Measurements from ENCODE around the gene COQ8A.
A peak's percentile ranks its signal among the peaks of the same experiment; 100 is the strongest.

COQ8A gene

GRCh38 chr1:226903819-226904716 is 36.0 kb upstream of the COQ8A start:
- peak; percentile 13 for DNase-seq
- Histone ChIP-seq H3K27ac (ENCODE audit: low read depth, low read length) (no peak overlapping the region), H2BK120ac (ENCODE audit: low read depth, low read length) (no peak overlapping the region), H2BK15ac (replicated peaks; ENCODE audit: low read depth) (no peak overlapping the region), H3K36me3 (ENCODE audit: control insufficient read depth, insufficient read depth, low read length) (peaks cover 3% of the 10 kb centered on the region), H3K79me1 (ENCODE audit: low read length) (no peaks in the 10 kb centered on the region), H3K56ac (ENCODE audit: low read length) (no peak overlapping the region), H4K8ac (ENCODE audit: low read depth, low read length) (no peak overlapping the region), H3K4me2 (ENCODE audit: low read length) (no peak overlapping the region), H3K4ac (ENCODE audit: low read depth, low read length) (no peak overlapping the region), H3K9ac (ENCODE audit: low read length) (no peak overlapping the region), H4K5ac (ENCODE audit: low read length) (no peak overlapping the region), H3K4me3 (ENCODE audit: low read length) (no peak overlapping the region), H3K4me1 (ENCODE audit: control insufficient read depth, low read depth, low read length) (no peaks in the 10 kb centered on the region), H3K27me3 (ENCODE audit: insufficient read depth, low read length, poor library complexity) (no peaks in the 10 kb centered on the region), H3K23ac (ENCODE audit: low read length) (no peak overlapping the region), H2AK5ac (ENCODE audit: low read length) (no peak overlapping the region), H3K18ac (ENCODE audit: low read length) (no peak overlapping the region), H2BK5ac (ENCODE audit: low read length) (no peak overlapping the region), H3K79me2 (ENCODE audit: control insufficient read depth, insufficient read depth, low read length) (no peaks in the 10 kb centered on the region)
- WGBS (ENCODE audit: extremely low coverage, insufficient coverage, low lambda C conversion rate), result no CpG with 5 or more reads among the region's 12 CpGs

GRCh38 chr1:226904772-226905171 is 35.3 kb upstream of the COQ8A start:
- H3K9ac ChIP-seq (ENCODE audit: low read length), result no peak overlapping the region
- no CpG with 5 or more reads among the region's 3 CpGs for WGBS (ENCODE audit: extremely low coverage, insufficient coverage, low lambda C conversion rate)
- H3K56ac ChIP-seq (ENCODE audit: low read length), result no peak overlapping the region
- H3K4me2 ChIP-seq (ENCODE audit: low read length), result no peak overlapping the region
- H3K79me1 ChIP-seq (ENCODE audit: low read length), result no peaks in the 10 kb centered on the region
- no peak overlapping the region for H2AK5ac ChIP-seq (ENCODE audit: low read length)
- no peak overlapping the region for H4K5ac ChIP-seq (ENCODE audit: low read length)
- H3K36me3 ChIP-seq (ENCODE audit: control insufficient read depth, insufficient read depth, low read length), result peaks cover 3% of the 10 kb centered on the region
- H2BK5ac ChIP-seq (ENCODE audit: low read length), result no peak overlapping the region
- no peak overlapping the region for H4K8ac ChIP-seq (ENCODE audit: low read depth, low read length)
- DNase-seq, result no peak
- H3K18ac ChIP-seq (ENCODE audit: low read length), result no peak overlapping the region
- no peaks in the 10 kb centered on the region for H3K27me3 ChIP-seq (ENCODE audit: insufficient read depth, low read length, poor library complexity)
- H3K79me2 ChIP-seq (ENCODE audit: control insufficient read depth, insufficient read depth, low read length), result no peaks in the 10 kb centered on the region
- no peak overlapping the region for H3K4ac ChIP-seq (ENCODE audit: low read depth, low read length)
- H2BK15ac ChIP-seq (replicated peaks; ENCODE audit: low read depth), result no peak overlapping the region
- H3K4me3 ChIP-seq (ENCODE audit: low read length), result no peak overlapping the region
- H3K23ac ChIP-seq (ENCODE audit: low read length), result no peak overlapping the region
- H3K27ac ChIP-seq (ENCODE audit: low read depth, low read length), result no peak overlapping the region
- no peaks in the 10 kb centered on the region for H3K4me1 ChIP-seq (ENCODE audit: control insufficient read depth, low read depth, low read length)
- no peak overlapping the region for H2BK120ac ChIP-seq (ENCODE audit: low read depth, low read length)

- no peak overlapping the region for H2BK5ac ChIP-seq (ENCODE audit: low read length)
- no peak overlapping the region for H3K4me2 ChIP-seq (ENCODE audit: low read length)
- peaks cover 3% of the 10 kb centered on the region for H3K36me3 ChIP-seq (ENCODE audit: control insufficient read depth, insufficient read depth, low read length)
- H3K4me3 ChIP-seq (ENCODE audit: low read length), result no peak overlapping the region
- H4K8ac ChIP-seq (ENCODE audit: low read depth, low read length), result no peak overlapping the region
- H3K18ac ChIP-seq (ENCODE audit: low read length), result no peak overlapping the region
- no peaks in the 10 kb centered on the region for H3K79me1 ChIP-seq (ENCODE audit: low read length)
- no CpG with 5 or more reads among the region's 10 CpGs for WGBS (ENCODE audit: extremely low coverage, insufficient coverage, low lambda C conversion rate)
- no peak for DNase-seq
- no peaks in the 10 kb centered on the region for H3K79me2 ChIP-seq (ENCODE audit: control insufficient read depth, insufficient read depth, low read length)
- H3K4ac ChIP-seq (ENCODE audit: low read depth, low read length), result no peak overlapping the region
- no peak overlapping the region for H3K27ac ChIP-seq (ENCODE audit: low read depth, low read length)
- H2BK15ac ChIP-seq (replicated peaks; ENCODE audit: low read depth), result no peak overlapping the region
- no peak overlapping the region for H2BK120ac ChIP-seq (ENCODE audit: low read depth, low read length)
- no peak overlapping the region for H3K56ac ChIP-seq (ENCODE audit: low read length)
- no peaks in the 10 kb centered on the region for H3K4me1 ChIP-seq (ENCODE audit: control insufficient read depth, low read depth, low read length)
- H3K23ac ChIP-seq (ENCODE audit: low read length), result no peak overlapping the region
- H2AK5ac ChIP-seq (ENCODE audit: low read length), result no peak overlapping the region
- no peaks in the 10 kb centered on the region for H3K27me3 ChIP-seq (ENCODE audit: insufficient read depth, low read length, poor library complexity)
- H3K9ac ChIP-seq (ENCODE audit: low read length), result no peak overlapping the region
- no peak overlapping the region for H4K5ac ChIP-seq (ENCODE audit: low read length)
Measured at GRCh38 chr1:226908419-226908818, 31.7 kb upstream of the COQ8A start.

- Histone ChIP-seq H2BK15ac (replicated peaks; ENCODE audit: low read depth) (no peak overlapping the region), H3K9ac (ENCODE audit: low read length) (no peak overlapping the region), H3K79me2 (ENCODE audit: control insufficient read depth, insufficient read depth, low read length) (no peaks in the 10 kb centered on the region), H4K8ac (ENCODE audit: low read depth, low read length) (no peak overlapping the region), H3K4ac (ENCODE audit: low read depth, low read length) (no peak overlapping the region), H3K27me3 (ENCODE audit: insufficient read depth, low read length, poor library complexity) (no peaks in the 10 kb centered on the region), H3K36me3 (ENCODE audit: control insufficient read depth, insufficient read depth, low read length) (peaks cover 3% of the 10 kb centered on the region), H2BK5ac (ENCODE audit: low read length) (no peak overlapping the region), H3K23ac (ENCODE audit: low read length) (no peak overlapping the region), H3K79me1 (ENCODE audit: low read length) (no peaks in the 10 kb centered on the region), H3K27ac (ENCODE audit: low read depth, low read length) (no peak overlapping the region), H3K18ac (ENCODE audit: low read length) (no peak overlapping the region), H2AK5ac (ENCODE audit: low read length) (no peak overlapping the region), H3K4me2 (ENCODE audit: low read length) (no peak overlapping the region), H4K5ac (ENCODE audit: low read length) (no peak overlapping the region), H3K4me3 (ENCODE audit: low read length) (no peak overlapping the region), H2BK120ac (ENCODE audit: low read depth, low read length) (no peak overlapping the region), H3K4me1 (ENCODE audit: control insufficient read depth, low read depth, low read length) (no peaks in the 10 kb centered on the region), H3K56ac (ENCODE audit: low read length) (no peak overlapping the region)
- DNase-seq, result peak; percentile 10
- no CpG with 5 or more reads among the region's 1 CpG for WGBS (ENCODE audit: extremely low coverage, insufficient coverage, low lambda C conversion rate)
Measured at GRCh38 chr1:226908913-226909312, 31.2 kb upstream of the COQ8A start.

- Histone ChIP-seq H3K23ac (ENCODE audit: low read length) (no peak overlapping the region), H3K27ac (ENCODE audit: low read depth, low read length) (no peak overlapping the region), H3K9ac (ENCODE audit: low read length) (no peak overlapping the region), H3K79me1 (ENCODE audit: low read length) (no peaks in the 10 kb centered on the region), H2BK15ac (replicated peaks; ENCODE audit: low read depth) (no peak overlapping the region), H3K18ac (ENCODE audit: low read length) (no peak overlapping the region), H2BK5ac (ENCODE audit: low read length) (no peak overlapping the region), H3K4ac (ENCODE audit: low read depth, low read length) (no peak overlapping the region), H2AK5ac (ENCODE audit: low read length) (no peak overlapping the region), H3K4me3 (ENCODE audit: low read length) (no peak overlapping the region), H3K4me2 (ENCODE audit: low read length) (no peak overlapping the region), H3K27me3 (ENCODE audit: insufficient read depth, low read length, poor library complexity) (no peaks in the 10 kb centered on the region), H4K5ac (ENCODE audit: low read length) (no peak overlapping the region), H3K36me3 (ENCODE audit: control insufficient read depth, insufficient read depth, low read length) (no peaks in the 10 kb centered on the region), H2BK120ac (ENCODE audit: low read depth, low read length) (no peak overlapping the region), H3K4me1 (ENCODE audit: control insufficient read depth, low read depth, low read length) (no peaks in the 10 kb centered on the region), H4K8ac (ENCODE audit: low read depth, low read length) (no peak overlapping the region), H3K56ac (ENCODE audit: low read length) (no peak overlapping the region), H3K79me2 (ENCODE audit: control insufficient read depth, insufficient read depth, low read length) (no peaks in the 10 kb centered on the region)
- WGBS (ENCODE audit: extremely low coverage, insufficient coverage, low lambda C conversion rate), result no CpG with 5 or more reads among the region's 13 CpGs
- peak; percentile 84 for DNase-seq
Measured at GRCh38 chr1:226912587-226913176, 27.4 kb upstream of the COQ8A start.

All from mesendoderm (in vitro differentiated cells).